Stimulated activated CD4-positive, alpha-beta T cell treated with anti-CD3 and anti-CD28 coated beads, Interleukin-12 subunit alpha, Interleukin-12 subunit beta, amount 100 ng/mL, for 48 hours (primary cell): Measurements from ENCODE around the gene NXPH1.

Source experiments
- DNase-seq, 3 donors: peaks; one replicate each; pipeline ENCODE4 v3.0.0-alpha.2; 2020; ENCODE audit warnings: low read depth in 2 of 3, low spot score in 1 of 3

Gene NXPH1

DNA sequence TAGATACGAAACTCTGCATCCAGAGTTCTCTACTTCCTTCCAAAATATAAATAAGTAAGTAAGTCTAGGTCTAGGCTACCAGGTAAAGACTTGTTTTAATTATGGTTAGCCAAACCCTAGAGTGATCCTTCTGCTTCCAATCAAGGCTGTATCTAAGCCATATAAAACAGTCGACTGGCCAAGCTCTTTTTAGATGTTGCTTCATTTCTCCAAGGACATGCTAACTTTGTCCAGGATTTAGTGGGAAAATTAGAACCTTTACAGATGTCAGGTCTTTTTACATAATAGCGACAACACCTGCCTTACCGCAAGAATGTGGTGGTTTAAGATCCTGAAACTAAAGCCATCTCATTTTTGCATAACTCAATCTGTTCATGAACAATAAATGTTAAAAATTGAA is 156.8 kb downstream of the NXPH1 start:
- DNase-seq = no peak

DNA sequence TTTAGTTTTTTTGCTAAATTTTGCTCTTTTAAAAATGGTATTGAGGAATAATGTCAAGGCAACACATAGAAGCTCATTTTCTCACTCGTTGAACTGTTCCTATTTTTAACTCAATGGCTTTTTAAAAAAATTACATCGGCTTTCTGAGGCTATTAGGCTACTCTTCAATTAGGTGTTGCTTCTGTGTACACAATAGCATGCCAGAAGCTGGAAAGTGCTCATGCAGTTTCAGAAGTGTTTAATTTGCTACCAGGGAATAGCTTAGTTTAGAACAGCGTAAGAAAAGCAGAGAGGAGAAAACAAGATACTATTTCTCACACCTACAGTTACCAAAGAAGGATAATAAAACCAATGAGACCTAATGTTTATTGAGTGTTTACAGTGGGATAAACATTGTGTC is 157.4 kb downstream of the NXPH1 start:
- DNase-seq = no peak

DNA sequence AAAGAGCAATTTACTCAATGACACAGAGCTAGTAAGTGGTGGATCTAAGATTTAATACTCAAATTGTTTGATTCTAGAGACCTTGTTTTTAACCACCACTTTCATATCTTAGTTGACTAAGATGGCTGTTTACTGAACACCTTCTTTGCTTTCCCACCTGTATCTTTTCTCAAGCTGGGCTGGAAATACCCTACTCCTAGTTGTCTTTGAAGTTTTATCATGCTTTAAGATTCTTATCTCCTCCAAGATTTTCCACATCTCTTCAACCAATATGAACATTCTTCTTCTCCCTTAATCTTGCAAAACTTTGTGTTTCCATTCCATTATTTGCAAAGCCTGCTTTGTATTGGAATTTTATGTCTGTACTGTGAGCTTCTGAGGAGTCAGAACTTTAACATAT is 157.9 kb downstream of the NXPH1 start:
- no peak for DNase-seq

DNA sequence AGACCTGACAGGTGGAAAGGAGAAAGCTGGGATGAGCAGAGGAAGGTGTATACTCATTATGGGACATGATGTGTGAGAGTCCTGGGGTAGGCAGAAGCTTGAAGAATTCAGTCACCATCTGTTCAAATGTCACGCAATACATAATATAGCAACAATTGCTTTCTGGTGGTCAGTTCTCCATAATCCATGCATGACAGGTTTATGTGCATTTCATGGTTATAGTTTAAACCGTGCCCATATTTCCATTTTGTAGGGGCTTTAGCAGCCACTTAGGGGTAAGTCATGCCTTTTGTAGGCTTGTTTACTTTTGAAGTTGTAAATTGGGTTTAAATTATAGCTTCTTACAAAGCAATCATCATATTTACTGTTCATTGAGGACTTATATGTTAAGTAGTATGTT is 158.8 kb downstream of the NXPH1 start:
- DNase-seq = no peak

DNA sequence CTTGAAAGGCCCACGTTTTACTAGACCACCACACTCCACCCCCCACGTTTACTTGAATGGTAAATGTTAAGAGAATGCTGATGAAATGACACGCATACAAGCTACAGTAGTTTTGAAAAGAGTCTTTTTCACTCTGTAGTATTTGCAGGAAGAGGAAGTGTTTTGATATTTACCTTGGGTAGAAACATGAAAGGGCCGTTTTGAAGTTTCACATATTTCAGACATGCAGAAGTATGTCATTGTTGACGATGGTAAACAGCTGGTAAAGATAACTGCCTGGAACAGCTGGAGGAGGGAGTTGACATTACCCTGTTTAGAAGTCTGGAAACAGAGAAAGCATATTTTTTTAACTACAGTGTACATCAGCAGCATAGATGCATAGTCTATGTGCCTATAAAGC is 160.7 kb downstream of the NXPH1 start:
- no peak for DNase-seq

DNA sequence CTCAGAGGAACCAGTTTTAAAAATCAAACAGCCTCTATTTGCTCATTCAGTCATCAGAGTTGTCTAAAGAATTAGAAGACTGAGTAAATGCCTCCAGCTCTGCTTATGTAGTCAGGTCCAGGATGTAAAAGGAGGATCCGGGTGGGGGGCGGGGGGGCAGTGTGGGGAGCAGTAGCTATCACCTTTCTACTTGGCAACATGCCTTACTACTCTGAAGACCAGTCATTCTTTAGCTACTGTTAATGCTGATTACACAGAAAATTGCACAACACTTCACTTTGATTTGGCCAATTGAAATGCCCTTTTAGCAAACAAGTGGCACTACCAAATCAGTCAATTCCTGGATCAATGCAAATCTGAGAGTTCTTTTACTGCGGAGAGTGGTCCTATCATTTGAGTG is 164.2 kb downstream of the NXPH1 start:
- DNase-seq = no peak

DNA sequence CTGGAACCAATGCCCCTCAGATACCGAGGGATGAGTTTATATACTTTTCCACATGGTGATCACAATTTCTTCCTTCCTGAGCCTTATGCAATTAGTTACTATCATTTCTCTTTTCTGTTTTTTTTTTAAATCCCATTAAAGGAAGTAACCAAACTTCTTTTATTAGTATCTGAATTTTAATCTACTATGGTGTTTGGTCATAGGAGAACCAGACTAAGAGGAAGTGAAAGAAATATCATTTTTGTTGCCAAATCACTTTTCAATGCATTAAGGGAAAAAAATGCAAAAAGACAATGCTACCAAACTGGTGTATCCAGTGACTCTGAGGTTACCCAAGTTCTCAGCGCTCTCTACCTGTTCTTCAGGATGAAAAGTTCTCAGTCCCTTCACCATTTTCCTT is 167.7 kb downstream of the NXPH1 start:
- DNase-seq = no peak

DNA sequence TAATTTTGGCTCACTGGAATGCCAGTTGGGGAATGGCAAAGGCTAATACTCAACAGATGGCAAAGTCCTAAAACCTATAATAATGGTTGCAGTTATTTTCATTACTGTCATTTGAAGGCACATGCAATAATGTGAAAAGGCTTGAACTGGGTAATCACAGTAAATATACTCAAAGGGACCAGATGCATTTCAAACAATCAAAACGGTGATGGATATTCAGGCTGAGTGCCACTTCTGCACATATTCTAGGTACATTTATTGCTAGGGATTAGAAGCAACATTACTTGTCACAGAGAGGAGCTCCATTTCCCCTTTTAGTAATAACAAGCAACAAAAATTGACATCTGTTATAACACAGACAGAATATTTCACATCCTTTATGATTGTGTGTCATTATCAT is 171.8 kb downstream of the NXPH1 start:
- no peak for DNase-seq

DNA sequence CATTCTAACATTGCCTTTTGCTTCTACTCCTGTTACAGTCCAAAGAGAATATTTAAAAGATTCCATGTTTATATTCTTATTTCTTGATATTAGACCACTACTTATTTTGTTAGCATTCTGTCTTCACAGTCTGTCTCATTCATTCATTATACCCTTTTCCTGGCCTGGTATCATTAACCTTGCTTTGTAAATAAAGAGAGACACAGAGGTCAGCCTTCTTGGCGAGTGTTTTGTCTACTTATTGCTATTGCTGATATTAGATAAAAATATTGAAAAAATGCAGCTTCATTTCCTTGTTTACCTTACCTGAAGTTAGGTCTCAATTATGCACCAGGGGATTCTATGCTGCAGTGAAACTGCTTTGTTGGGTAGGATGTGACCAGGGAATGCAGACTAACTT is 179.2 kb downstream of the NXPH1 start:
- DNase-seq = no peak

DNA sequence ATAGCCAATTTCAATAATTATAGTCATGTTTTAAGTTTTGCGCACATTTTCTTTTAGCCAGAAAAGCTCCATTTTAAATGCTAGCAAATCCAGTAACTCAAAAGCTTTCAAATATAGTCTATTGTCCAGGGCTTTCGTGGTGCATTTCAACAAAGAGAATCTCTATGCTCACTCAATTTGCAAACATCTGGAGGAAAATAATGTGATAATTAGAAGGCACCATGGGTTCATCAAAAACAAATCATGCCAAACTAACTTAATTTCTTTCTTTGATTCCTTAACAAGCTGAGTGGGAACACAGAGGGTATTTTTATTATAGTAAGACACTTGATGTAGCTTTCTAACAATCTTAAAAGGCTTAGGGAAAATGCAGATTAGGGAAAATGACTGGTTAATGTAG is 179.8 kb downstream of the NXPH1 start:
- DNase-seq = no peak

DNA sequence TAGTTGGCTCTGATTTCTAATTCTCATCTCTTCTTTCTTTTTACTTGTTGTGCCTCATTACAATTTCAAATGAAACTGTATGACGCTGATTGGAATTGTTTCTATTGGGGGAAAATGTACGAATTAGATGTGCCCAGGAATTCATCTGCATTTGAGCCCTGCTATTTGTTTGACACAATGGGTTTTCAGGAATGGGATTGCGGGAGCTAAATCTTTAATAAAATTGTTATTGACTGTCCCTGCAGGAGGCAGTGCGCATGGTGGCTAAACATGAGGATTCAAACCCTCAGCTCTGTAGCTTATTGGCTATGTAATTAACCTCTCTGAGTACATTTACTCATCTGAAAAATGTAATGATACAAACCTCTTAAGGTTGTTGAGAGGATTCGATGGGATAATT is 181.6 kb downstream of the NXPH1 start:
- DNase-seq = no peak

DNA sequence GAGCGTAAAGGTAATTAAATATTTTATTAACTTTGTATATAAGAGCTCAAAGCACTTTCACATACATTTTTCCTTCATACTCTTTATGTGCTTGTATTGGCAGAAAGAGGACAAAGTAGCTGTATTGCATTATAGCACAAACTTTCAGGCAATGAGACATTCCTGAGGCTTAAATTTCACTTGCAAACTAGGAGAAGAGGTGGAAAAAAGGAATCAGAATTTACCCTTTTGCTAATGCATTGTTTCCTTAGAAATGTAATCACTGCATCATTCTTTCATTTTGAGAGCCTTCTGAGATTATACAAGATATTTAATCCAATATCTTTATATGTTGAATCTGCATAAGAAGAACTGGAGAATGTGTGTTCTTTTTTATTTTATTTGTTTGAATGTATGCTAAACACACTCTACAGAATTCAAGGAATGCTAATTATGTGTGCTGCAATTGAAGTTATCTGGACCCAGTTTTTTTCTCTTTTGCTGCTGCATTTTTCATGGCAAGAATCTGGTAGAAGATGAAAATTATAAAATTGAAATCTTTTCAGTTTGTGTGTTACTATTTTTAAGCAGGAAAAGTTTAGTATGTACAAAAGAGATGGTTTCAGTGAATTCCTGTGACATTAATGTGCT is 185.1 kb downstream of the NXPH1 start:
- DNase-seq = no peak

DNA sequence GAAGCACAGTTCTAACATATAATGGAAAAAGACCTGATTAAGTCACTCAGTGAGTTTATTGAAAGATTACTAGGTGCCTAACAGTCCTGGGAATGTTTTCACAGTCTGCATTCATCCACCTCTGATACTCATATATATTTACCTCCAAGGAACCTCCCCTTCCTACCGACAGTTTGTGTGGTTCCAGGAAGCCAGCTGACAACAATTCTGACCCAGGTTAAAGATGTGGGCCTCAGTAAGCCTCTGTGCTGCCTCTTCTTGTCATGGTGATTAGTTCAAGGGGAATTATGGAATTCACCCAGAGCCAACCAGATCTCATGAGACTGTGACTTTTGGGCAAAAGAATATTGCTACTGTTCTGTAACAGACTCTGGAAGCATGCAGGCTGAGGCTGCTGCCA is 186.8 kb downstream of the NXPH1 start:
- DNase-seq = no peak

DNA sequence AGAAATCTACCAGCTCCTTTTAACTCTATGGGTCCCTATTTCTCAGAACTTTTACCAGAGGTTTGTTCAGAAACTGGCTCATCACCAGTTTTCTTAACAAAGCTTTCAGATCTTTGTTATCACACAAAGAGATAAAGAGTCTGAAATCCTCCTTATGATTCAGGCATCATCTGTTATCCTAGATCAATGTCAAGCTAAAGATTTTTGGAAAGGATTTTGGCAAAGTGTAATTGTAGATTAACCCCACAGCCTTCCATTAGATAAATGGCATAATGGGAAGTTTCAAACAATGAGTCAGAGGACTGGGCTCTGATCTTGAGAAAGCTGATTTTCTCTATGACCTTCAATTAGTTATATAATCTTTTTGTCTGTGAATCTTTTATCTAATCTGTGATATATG is 192.2 kb downstream of the NXPH1 start:
- DNase-seq = no peak

DNA sequence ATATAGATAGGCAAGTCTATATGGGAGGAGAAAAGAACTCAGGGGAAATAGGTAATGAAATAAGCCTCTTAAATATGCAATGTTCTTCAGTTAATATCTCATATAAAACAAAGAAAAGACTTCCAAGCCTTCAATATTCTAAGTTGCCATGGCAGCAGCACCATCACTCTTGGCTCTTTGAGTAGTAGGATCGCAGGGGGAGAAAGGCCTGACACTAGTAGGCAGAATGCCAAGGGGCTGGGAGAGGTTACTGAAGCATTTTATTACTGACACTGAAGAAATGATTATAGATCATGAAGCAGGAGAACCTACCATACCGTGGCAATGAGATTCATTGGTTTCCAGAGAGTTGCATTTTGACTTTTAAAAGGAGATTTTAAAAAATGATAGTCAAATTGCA is 193.9 kb downstream of the NXPH1 start:
- DNase-seq = no peak

DNA sequence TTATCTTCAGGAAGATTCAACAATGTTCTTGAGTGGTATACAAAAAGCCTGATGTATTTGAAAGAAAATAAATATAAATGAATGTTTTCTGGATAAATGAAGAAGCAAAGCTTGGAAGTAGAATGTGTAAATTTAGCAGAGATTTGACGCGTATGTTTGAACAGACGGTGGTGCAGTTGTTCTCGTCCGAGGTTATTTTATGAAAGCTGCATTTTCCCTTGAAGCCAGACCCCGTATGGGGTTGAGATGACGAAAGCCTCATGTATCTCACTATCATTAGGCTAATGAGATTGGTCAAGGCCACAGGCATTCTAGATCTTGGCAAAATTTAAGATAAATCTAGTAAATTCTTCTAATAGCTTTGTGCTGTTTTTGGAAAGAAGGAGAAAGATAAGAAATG is 195.2 kb downstream of the NXPH1 start:
- DNase-seq = no peak

DNA sequence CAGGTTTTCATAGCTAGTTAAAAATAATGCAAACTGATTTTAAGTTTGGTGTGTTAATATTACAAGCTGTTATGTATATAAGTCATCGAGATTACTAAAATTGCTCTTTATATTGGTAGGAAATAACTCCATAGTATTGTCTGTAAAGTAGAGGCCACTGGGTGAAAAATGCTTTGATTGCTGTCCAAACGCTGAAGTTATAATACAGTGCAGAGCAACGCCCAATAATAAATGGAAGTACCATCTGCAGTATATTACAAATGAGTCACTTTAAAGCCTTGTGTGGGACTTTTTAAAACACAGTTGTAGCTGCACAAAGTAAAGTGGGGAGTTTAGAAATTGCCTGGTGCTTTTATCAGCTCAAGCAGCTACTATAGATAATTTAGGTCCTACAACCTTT is 196.1 kb downstream of the NXPH1 start:
- no peak for DNase-seq

DNA sequence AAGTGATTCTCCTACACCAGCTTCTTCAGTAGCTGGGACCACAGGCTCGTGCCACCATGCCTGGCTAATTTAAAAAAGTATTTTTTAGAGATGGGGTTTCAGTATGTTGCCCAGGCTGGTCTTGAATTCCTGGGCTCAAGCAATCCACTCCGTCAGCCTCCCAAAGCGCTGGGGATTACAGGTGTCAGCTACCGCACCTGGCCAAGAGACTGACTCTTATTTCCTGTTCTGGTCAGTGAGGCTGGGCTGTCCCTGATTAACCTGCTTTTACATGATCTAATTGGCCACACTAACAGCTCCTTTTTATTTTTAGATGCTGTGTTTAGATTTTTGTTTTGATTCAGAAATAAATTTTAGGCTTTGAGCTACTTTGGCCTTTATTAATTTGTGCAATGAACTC is 203.9 kb downstream of the NXPH1 start:
- no peak for DNase-seq

DNA sequence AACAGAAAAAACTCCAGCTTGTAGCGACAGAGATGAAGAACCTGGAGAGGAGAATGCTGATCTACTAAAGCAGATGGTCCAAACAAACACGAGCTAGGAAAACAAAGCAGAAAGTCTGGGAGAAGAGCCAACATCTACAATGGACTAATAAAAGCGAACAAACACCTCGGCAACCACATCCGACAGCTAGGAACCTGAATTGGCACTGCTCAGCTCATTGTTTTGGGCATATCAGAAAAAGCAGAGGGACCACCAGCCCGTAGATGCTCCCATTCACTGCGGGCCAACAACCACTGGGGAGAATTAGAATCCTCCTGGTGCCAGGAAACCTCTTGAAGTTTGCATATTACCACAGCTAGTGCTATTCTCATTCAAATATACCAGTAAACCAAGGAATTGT is 204.7 kb downstream of the NXPH1 start:
- DNase-seq = no peak

DNA sequence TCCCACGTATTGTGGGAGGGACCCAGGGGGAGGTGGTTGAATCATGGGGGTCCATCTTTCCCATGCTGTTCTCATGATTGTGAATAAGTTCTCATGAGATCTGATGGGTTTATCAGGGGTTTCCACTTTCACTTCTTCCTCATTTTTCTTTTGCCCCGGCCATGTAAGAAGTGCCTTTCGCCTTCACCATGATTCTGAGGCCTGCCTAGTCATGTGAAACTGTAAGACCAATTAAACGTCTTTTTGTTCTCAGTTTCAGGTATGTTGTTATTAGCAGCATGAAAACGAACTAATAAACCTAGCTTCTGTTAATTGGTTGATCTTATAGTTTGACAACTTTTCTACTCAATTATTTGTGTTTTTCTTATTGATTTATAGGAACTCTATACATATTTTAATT is 206.3 kb downstream of the NXPH1 start:
- DNase-seq = no peak

DNA sequence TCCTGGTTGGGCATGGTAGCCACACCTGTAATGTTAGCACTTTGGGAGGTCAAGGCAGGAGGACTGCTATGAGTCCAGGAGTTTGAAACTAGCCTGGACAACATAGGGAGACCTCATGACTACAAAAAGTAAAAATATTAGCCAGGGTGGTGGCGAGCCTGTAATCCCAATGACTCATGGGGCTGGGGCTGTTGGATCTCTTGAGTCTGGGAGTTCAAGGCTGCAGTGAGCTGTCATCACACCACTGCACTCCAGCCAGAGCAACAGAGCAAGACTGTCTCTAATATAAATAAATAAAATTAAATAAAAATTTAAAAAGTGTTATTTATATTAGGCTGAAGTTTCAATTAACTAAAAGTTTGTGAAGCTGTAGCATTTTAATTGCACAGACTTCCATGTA is 207.3 kb downstream of the NXPH1 start:
- DNase-seq = no peak

DNA sequence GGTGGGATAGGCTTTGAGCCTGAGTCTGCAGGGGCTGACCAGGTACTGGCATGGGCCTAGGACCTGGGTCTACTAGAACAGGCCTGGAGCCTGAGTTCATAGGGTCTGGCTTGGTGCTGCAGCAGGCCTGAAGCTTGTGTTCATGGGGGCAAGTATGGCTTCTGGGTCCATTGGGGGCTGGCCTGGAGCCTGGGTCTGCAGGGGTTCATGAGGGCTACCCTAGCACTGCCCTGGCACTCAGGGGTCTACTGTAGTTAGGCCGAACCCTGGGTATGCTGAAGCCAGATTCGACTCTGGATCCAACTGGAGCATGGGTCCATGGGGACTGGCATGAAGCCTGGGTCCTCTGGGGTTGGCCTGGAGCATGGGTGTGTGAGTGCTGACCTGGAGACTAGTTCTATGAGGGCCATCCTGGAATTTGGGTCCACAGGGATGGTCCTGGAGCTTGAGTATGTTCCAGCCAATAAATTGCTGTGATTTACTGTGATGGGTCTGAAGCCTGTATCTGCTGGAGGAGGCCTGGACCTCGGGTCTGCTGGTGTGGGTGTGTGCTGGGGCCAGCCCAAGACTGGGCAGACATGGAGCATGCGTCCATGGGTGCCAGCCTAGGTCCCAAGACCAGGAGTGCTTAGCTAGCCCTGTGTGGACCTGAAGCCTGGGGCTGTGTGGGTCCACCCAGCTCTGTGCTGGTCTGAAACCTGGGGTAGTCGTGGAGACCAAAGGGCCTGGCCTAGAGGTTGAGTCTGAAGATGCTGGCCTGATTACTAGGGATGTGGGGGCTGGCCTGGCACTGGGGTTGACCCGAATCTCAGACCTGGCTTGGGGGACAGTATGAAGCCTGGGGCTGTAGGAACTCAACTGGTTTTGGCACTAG is 235.5 kb downstream of the NXPH1 start:
- DNase-seq = no peak

DNA sequence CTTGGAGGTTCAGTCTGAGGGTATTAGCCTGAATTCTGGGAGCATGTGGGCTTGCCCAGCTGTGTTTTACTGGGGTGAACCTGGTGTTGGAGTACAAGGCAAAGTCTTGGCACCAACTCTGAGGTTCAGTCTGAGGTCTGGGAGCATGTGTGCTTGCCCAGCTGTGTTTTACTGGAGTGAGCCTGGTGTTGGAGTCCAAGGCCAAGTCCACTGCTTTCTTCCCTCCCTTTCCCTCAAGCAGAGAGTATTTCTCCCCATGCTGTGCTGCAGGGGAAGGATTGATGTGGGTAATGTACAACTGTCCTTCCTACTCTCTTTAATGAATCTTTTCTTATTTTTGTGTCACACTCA is 236.1 kb downstream of the NXPH1 start:
- DNase-seq = no peak
